ENCODE results near the gene MCM7.

Gene MCM7

DNA sequence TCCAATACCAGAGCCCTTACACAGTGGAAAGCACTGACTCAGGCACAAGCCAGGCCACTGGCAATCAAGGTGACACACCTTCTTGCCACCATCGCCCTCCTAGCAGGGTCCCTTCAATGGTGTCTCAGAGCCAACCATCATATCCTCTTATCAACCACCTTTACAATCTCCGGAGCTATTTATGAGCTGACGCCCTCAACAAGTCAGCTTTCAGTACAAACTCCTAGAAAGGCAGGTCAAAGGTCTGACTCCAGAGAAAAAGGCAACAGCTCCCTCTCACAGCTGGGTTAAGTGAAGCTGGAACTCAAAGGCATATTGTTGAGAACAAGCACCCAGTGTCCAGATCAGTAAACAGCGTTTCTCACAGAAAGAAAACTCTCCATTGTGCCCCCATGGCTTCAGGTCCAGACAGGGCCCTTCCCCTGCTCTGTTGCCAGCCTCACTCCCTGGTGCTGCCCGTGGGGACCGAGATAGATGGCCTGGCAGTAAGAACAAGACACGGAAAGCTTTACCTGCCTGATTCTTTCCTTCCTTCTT is 22.1 kb downstream of the MCM7 start:
- TF ChIP-seq, protein P1, sequence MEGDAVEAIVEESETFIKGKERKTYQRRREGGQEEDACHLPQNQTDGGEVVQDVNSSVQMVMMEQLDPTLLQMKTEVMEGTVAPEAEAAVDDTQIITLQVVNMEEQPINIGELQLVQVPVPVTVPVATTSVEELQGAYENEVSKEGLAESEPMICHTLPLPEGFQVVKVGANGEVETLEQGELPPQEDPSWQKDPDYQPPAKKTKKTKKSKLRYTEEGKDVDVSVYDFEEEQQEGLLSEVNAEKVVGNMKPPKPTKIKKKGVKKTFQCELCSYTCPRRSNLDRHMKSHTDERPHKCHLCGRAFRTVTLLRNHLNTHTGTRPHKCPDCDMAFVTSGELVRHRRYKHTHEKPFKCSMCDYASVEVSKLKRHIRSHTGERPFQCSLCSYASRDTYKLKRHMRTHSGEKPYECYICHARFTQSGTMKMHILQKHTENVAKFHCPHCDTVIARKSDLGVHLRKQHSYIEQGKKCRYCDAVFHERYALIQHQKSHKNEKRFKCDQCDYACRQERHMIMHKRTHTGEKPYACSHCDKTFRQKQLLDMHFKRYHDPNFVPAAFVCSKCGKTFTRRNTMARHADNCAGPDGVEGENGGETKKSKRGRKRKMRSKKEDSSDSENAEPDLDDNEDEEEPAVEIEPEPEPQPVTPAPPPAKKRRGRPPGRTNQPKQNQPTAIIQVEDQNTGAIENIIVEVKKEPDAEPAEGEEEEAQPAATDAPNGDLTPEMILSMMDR (IDR thresholded peaks at IDR 0.05), result no peak

DNA sequence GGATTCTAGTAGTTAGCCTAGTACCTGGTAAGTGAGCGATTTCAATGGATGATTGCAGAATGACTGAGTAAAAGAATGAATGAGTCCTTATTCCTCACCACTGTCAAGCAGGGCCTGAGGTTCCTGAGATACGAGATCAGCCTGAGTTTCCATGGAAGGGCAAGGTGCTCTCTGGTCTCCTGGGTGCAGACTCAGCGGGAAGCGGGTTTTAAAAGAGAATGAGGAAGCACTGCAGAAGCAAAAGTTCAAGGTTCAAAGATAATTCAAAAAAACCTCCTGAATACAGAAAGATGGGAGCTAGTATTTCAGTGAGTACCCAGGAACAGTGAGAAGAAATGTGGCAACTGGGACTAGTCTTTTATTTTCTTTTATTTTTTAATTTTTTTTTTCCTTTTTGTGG is 24.0 kb downstream of the MCM7 start:
- TF ChIP-seq, protein P1 (IDR thresholded peaks at IDR 0.05), result no peak

DNA sequence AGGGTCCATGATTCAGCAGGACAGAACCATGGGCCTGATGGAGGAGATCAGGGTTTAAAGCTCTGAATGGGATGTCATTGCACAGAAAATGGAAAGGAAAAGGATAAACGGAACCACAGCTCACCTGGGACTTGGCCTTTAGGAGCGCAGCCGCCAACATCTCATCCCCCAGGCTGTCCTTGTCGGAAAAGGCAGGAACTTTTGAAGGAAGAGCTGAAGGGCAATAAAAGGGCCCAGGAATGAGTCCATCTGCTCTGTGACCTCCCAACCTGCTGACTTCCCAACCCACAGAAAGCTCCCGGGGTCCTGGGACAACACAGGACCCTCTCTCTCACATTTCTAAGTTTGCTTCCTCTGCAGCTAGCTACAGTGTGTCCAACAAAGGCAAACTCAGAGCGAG is 25.8 kb downstream of the MCM7 start:
- TF ChIP-seq, protein P1 (IDR thresholded peaks at IDR 0.05), result no peak

DNA sequence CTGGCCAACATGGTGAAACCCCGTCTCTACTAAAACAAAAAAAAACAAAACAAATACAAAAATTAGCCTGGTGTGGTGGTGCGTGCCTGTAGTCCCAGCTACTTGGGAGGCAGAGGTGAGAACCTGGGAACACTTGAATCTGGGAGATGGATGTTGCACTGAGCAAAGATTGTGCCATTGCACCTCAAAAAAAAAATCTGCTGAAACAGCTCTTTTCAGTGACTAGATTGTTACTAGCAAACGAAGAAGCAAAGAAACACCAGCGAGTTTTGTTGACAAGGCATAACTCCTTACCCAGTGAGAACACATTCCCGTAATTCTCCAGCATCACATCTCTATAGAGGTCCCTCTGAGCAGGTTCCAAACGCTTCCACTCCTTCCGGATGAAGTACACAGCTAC is 26.4 kb downstream of the MCM7 start:
- TF ChIP-seq, protein P1 (IDR thresholded peaks at IDR 0.05), result no peak

DNA sequence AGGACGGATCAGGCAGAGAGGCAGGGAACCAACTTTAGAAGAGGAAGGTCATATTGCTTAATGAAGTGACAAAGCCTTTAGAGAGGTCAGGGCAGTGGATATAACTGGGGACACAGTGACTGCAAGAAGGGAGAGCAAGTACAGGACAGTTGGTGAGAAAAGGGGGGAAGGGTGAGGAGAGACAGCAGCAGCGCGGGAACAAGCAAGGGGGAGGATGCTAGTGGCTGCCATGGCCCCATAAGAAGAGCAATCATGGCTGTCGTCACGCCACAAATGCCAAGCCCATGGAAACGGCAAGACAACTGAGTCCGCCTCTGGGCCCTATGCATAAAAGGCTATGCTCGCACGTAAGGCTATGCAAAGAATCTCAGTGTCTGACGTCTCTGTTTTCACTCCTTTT is 28.7 kb downstream of the MCM7 start:
- TF ChIP-seq, protein P1 (IDR thresholded peaks at IDR 0.05), result no peak

DNA sequence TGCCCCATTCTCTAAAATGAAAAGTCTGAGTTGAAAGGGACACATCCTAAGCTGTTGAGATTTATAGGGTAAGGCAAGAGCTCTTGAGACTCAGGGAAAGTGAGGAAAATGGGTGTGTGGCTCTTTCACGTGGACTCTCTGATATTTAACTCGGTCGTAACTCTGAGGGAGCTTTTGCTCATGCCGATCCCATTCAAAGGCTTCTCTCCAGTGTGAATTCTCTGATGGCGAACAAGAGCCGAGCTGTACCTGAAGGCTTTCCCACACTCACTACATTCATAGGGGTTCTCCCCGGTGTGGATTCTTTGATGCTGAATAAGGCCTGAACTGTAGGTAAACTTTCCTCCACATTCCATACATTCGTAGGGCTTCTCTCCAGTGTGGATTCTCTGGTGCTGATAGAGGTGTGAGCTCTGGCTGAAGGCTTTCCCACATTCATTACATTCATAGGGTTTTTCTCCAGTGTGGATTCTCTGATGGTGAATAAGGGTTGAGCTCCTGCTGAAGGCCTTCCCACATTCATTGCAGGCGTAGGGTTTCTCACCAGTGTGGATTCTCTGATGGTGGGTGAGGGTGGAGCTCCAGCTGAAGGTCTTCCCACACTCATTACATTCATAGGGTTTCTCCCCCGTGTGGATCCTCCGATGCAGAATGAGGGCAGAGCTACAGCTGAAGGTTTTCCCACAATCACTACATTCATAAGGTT is 30.0 kb downstream of the MCM7 start:
- TF ChIP-seq, protein P1 (IDR thresholded peaks at IDR 0.05), result no peak

DNA sequence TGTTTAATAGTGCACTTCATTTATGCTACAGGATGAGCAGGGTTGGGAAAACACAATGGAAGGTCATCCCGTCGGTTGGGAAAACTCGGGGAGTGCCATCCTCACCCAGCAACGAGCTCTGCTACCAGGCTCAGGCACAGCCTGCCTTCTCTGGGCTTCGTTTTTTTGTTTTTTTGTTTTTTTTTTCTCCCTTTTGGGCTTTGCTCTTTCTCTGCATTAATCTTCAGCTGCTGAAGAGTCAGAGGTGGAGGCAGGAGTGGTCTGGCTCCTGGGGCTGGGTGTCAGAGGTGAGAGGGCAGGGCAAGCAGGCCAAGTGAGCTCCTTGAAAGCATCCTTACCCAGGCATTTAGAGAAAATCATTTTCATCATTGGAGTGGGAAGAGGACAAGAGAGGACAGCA is 31.2 kb downstream of the MCM7 start:
- TF ChIP-seq, protein P1 (IDR thresholded peaks at IDR 0.05), result no peak

Data from LNCAP (cell line).